C4-2B (cell line): Measurements from ENCODE around the gene TMEM178B.

Source experiments
- ZFX ChIP-seq: fragments of 450-650 bp; IDR thresholded peaks from 2 replicates; pipeline ENCODE4 v1.6.1; 2017
- TF ChIP-seq, protein P1 (sequence below): fragments of 450-650 bp; conservative IDR thresholded peaks from 2 replicates; pipeline ENCODE4 v1.5.1; 2017; ENCODE audit warnings: mild to moderate bottlenecking

DNA sequence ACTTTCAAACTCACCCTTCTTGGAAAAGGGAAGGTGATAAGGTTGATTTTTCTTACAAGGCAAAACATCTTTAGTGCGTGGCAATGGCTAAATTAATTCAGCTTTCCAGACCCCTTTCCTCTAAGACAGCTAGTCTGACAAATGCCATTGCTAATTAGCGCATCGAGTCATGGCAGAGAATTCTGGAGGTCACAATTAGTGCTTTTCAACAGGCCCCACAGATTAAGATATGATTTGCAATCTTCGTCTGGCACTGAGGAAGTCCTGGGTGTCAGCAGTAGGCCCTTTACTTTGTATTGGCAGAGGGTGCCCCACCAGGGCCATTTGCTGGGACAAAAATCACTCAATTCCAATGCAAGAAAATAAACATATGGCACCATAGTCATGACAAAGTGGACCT lies 288.1 kb downstream of the TMEM178B start:
- TF ChIP-seq, protein P1, sequence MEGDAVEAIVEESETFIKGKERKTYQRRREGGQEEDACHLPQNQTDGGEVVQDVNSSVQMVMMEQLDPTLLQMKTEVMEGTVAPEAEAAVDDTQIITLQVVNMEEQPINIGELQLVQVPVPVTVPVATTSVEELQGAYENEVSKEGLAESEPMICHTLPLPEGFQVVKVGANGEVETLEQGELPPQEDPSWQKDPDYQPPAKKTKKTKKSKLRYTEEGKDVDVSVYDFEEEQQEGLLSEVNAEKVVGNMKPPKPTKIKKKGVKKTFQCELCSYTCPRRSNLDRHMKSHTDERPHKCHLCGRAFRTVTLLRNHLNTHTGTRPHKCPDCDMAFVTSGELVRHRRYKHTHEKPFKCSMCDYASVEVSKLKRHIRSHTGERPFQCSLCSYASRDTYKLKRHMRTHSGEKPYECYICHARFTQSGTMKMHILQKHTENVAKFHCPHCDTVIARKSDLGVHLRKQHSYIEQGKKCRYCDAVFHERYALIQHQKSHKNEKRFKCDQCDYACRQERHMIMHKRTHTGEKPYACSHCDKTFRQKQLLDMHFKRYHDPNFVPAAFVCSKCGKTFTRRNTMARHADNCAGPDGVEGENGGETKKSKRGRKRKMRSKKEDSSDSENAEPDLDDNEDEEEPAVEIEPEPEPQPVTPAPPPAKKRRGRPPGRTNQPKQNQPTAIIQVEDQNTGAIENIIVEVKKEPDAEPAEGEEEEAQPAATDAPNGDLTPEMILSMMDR = no peak
- TF ChIP-seq ZFX = no peak
